Trophoblast cell (in vitro differentiated cells and primary cell): Measurements from ENCODE around the gene CELF4.

ENCODE experiments used
- DNase-seq, 2 donors: peaks; one replicate each; pipeline ENCODE4 v3.0.0-alpha.2; 2016
- H2AFZ ChIP-seq: 2 replicates; pipeline ENCODE4 v1.6.1; 2013; ENCODE audit warnings: low read length, moderate library complexity, mild to moderate bottlenecking; ENCODE audit not compliant: insufficient read depth, poor library complexity
- H2AK5ac ChIP-seq: 2 replicates; pipeline ENCODE4 v1.6.1; 2013; ENCODE audit warnings: mild to moderate bottlenecking, low read length
- H2BK120ac ChIP-seq: 2 replicates; pipeline ENCODE4 v1.6.1; 2013; ENCODE audit warnings: low read length, mild to moderate bottlenecking, moderate library complexity; ENCODE audit not compliant: insufficient read depth, poor library complexity
- H2BK12ac ChIP-seq: 2 replicates; pipeline ENCODE4 v1.6.1; 2013; ENCODE audit warnings: mild to moderate bottlenecking, low read length, moderate library complexity
- H2BK5ac ChIP-seq: 2 replicates; pipeline ENCODE4 v1.6.1; 2013; ENCODE audit warnings: low read length, low read depth, moderate library complexity, mild to moderate bottlenecking; ENCODE audit not compliant: poor library complexity
- H3K14ac ChIP-seq: 2 replicates; pipeline ENCODE4 v1.6.1; 2013; ENCODE audit warnings: mild to moderate bottlenecking, low read length
- H3K18ac ChIP-seq: 2 replicates; pipeline ENCODE4 v1.6.1; 2013; ENCODE audit warnings: mild to moderate bottlenecking, low read length
- H3K23ac ChIP-seq: 2 replicates; pipeline ENCODE4 v1.6.1; 2013; ENCODE audit warnings: low read length
- H3K27ac ChIP-seq: 2 replicates; pipeline ENCODE4 v1.5.1; 2013; ENCODE audit warnings: low read depth, mild to moderate bottlenecking, inconsistent platforms, low read length, moderate library complexity
- H3K27me3 ChIP-seq: 2 replicates; pipeline ENCODE4 v1.6.1; 2013; ENCODE audit warnings: inconsistent platforms, mild to moderate bottlenecking, low read length, moderate library complexity; ENCODE audit not compliant: insufficient read depth
- H3K36me3 ChIP-seq, 2 experiments: 1 replicate in 1 of 2; 2 replicates in 1 of 2; pipeline ENCODE4 v1.6.1; 2013; ENCODE audit warnings: low read length in 2 of 2, mild to moderate bottlenecking in 2 of 2, moderate library complexity in 1 of 2; ENCODE audit not compliant: insufficient read depth in 2 of 2, control insufficient read depth in 1 of 2
- H3K4ac ChIP-seq: 2 replicates; pipeline ENCODE4 v1.6.1; 2013; ENCODE audit warnings: low read depth, mild to moderate bottlenecking, low read length, moderate library complexity
- H3K4me1 ChIP-seq, 2 experiments: 1 replicate in 1 of 2; 2 replicates in 1 of 2; pipeline ENCODE4 v1.6.1; 2013; ENCODE audit warnings: low read length in 2 of 2, mild to moderate bottlenecking in 2 of 2, moderate library complexity in 1 of 2; ENCODE audit not compliant: insufficient read depth in 2 of 2, control insufficient read depth in 1 of 2
- H3K4me2 ChIP-seq: 2 replicates; pipeline ENCODE4 v1.6.1; 2013; ENCODE audit warnings: inconsistent platforms, mild to moderate bottlenecking, low read length, moderate library complexity
- H3K4me3 ChIP-seq: 2 replicates; pipeline ENCODE4 v1.5.1; 2013; ENCODE audit warnings: mild to moderate bottlenecking, low read depth, low read length, inconsistent platforms
- H3K79me1 ChIP-seq: one replicate; pipeline ENCODE4 v1.6.1; 2013; ENCODE audit warnings: low read length
- H3K79me2 ChIP-seq: 2 replicates; pipeline ENCODE4 v1.6.1; 2013; ENCODE audit warnings: low read length, mild to moderate bottlenecking; ENCODE audit not compliant: control insufficient read depth, insufficient read depth, poor library complexity
- H3K9ac ChIP-seq: 2 replicates; pipeline ENCODE4 v1.6.1; 2013; ENCODE audit warnings: mild to moderate bottlenecking, low read length
- H3K9me3 ChIP-seq: 2 replicates; pipeline ENCODE4 v1.6.1; 2013; ENCODE audit warnings: low read depth, mild to moderate bottlenecking, control low read depth, inconsistent platforms, low read length; ENCODE audit not compliant: insufficient read depth
- H4K12ac ChIP-seq: 2 replicates; pipeline ENCODE4 v1.6.1; 2013; ENCODE audit warnings: low read depth, mild to moderate bottlenecking, low read length, moderate library complexity
- H4K8ac ChIP-seq: 2 replicates; pipeline ENCODE4 v1.6.1; 2013; ENCODE audit warnings: low read depth, mild to moderate bottlenecking, low read length, moderate library complexity
- H4K91ac ChIP-seq: one replicate; pipeline ENCODE4 v1.6.1; 2013; ENCODE audit warnings: low read depth, mild to moderate bottlenecking, low read length, moderate library complexity
- WGBS: extraction: QIAGEN DNeasy Blood & Tissue Kit; methylation state at CpG from one replicate; pipeline ENCODE4 v1.1.7; 2013; ENCODE audit warnings: missing lambda C conversion rate; ENCODE audit not compliant: insufficient read length, insufficient coverage; ENCODE audit errors: extremely low coverage; 5-methylcytosine and 5-hydroxymethylcytosine counted together

CELF4 gene

DNA sequence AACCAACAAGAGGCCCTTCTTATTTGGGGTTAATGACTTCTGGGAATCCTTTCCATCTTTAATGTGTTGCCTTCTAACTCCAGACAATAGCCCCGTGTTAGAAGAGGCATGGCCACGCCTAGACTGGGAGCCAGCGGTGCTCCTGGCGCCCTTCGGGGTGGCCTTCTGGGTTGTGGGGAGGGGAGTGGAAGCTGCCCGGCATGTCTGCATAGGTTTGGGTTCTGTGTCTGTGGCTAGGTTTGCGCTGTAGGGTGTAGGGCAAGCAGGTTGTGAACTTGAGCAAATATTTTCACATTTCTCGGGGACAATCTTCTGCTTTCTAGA, 40.4 kb downstream of the CELF4 start:
- no peak for DNase-seq
- no peak overlapping the region for H2AFZ ChIP-seq
- no peak overlapping the region for H3K4ac ChIP-seq
- no peak overlapping the region for H4K12ac ChIP-seq
- H3K79me1 ChIP-seq: no peaks in the 10 kb centered on the region
- no CpG with 5 or more reads among the region's 8 CpGs for WGBS
- no peaks in the 10 kb centered on the region for H3K79me2 ChIP-seq
- H3K23ac ChIP-seq: no peak overlapping the region
- H3K9ac ChIP-seq: no peak overlapping the region
- no peak overlapping the region for H2BK120ac ChIP-seq
- no peak overlapping the region for H4K91ac ChIP-seq
- H3K14ac ChIP-seq: no peak overlapping the region
- H2BK12ac ChIP-seq: no peak overlapping the region
- H3K27me3 ChIP-seq: peaks cover 27% of the 10 kb centered on the region
- H2BK5ac ChIP-seq: no peak overlapping the region
- no peak overlapping the region for H3K18ac ChIP-seq
- H3K4me2 ChIP-seq: peak overlapping the region; percentile 60
- H3K4me1 ChIP-seq: peaks cover 5 to 8% of the 10 kb centered on the region in 2 experiments
- no peak overlapping the region for H3K27ac ChIP-seq
- H2AK5ac ChIP-seq: no peak overlapping the region
- no peaks in the 10 kb centered on the region for H3K36me3 ChIP-seq
- no peaks in the 10 kb centered on the region for H3K9me3 ChIP-seq
- H3K4me3 ChIP-seq: peak overlapping the region; percentile 4
- no peak overlapping the region for H4K8ac ChIP-seq

DNA sequence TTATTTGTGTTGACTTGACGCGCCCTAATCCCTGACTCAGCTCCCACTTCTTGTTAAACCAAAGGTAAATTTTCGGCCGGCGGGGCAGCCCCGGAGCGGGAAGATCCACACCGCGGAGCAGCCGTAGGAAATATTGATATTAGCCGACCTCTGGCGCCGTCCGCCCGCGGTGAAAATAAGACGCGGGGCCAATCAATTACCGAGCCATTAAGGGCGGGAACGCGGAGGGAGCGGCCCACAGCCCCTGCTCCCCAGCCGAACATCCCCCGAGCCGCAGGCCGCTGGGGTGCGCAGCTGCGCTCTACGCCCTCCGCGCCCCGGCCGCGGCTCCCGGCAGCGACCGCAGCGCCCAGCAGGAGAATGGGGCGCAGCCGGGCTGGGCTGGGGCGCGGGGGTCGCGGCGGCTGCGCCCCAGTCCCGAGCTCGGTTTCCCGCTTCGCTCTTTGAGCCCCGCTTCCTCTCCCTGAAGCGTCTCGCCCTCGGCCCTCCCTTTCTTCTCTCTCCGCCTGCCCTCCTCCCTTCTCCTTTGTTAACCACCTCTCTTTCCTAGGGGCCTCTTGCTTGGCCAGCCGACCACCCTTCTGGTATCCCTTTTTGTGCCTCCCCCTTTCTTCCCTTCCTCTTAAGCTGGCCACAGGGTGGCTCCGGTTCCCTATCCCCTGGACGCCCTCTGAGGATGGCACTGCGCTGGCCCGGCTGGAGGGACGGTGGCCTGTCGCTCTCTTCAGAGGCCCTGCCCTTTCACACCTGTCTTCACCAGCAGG, 40.9 kb downstream of the CELF4 start:
- Histone ChIP-seq H2AK5ac (no peak overlapping the region), H2BK120ac (no peak overlapping the region), H3K36me3 (no peaks in the 10 kb centered on the region), H3K9ac (no peak overlapping the region), H2AFZ (peak overlapping the region; percentile 26), H2BK5ac (no peak overlapping the region), H4K91ac (no peak overlapping the region), H3K18ac (no peak overlapping the region), H3K4me2 (peak overlapping the region; percentile 60), H3K79me1 (no peaks in the 10 kb centered on the region), H3K4ac (no peak overlapping the region), H4K8ac (no peak overlapping the region), H3K4me1 (peaks cover 5 to 8% of the 10 kb centered on the region in 2 experiments), H3K23ac (no peak overlapping the region), H3K9me3 (no peaks in the 10 kb centered on the region), H3K27ac (no peak overlapping the region), H3K79me2 (no peaks in the 10 kb centered on the region), H3K4me3 (peak overlapping the region; percentile 16), H2BK12ac (no peak overlapping the region), H3K14ac (no peak overlapping the region), H3K27me3 (peaks cover 27% of the 10 kb centered on the region), H4K12ac (no peak overlapping the region)
- no peak for DNase-seq
- no CpG with 5 or more reads among the region's 63 CpGs for WGBS

- peak overlapping the region; percentile 60 for H3K4me2 ChIP-seq
- H4K8ac ChIP-seq: no peak overlapping the region
- H3K9ac ChIP-seq: no peak overlapping the region
- H3K14ac ChIP-seq: no peak overlapping the region
- no peak for DNase-seq
- no peak overlapping the region for H3K4me3 ChIP-seq
- H3K79me1 ChIP-seq: no peaks in the 10 kb centered on the region
- WGBS: no CpG with 5 or more reads among the region's 10 CpGs
- H2BK5ac ChIP-seq: no peak overlapping the region
- H3K27ac ChIP-seq: no peak overlapping the region
- no peak overlapping the region for H3K4ac ChIP-seq
- no peak overlapping the region for H3K23ac ChIP-seq
- no peak overlapping the region for H3K18ac ChIP-seq
- H3K9me3 ChIP-seq: no peaks in the 10 kb centered on the region
- peaks cover 5 to 8% of the 10 kb centered on the region in 2 experiments for H3K4me1 ChIP-seq
- H3K36me3 ChIP-seq: no peaks in the 10 kb centered on the region
- H2BK12ac ChIP-seq: no peak overlapping the region
- no peak overlapping the region for H2AFZ ChIP-seq
- H3K79me2 ChIP-seq: no peaks in the 10 kb centered on the region
- H4K91ac ChIP-seq: no peak overlapping the region
- no peak overlapping the region for H2BK120ac ChIP-seq
- peaks cover 27% of the 10 kb centered on the region for H3K27me3 ChIP-seq
- no peak overlapping the region for H4K12ac ChIP-seq
- no peak overlapping the region for H2AK5ac ChIP-seq
These were observed 41.5 kb downstream of the CELF4 start for GRCh38 chr18:37524139-37524497.

- Histone ChIP-seq H3K27ac (no peak overlapping the region), H3K4me3 (no peak overlapping the region), H2BK120ac (no peak overlapping the region), H2BK5ac (no peak overlapping the region), H3K23ac (no peak overlapping the region), H3K4ac (no peak overlapping the region), H3K14ac (no peak overlapping the region), H3K18ac (no peak overlapping the region), H4K91ac (no peak overlapping the region), H3K4me2 (no peak overlapping the region), H3K36me3 (no peaks in the 10 kb centered on the region), H2AK5ac (no peak overlapping the region), H2AFZ (no peak overlapping the region), H4K12ac (no peak overlapping the region), H2BK12ac (no peak overlapping the region), H3K9me3 (no peaks in the 10 kb centered on the region), H3K27me3 (peaks cover 27% of the 10 kb centered on the region), H3K79me1 (no peaks in the 10 kb centered on the region), H4K8ac (no peak overlapping the region), H3K79me2 (no peaks in the 10 kb centered on the region), H3K4me1 (peaks cover 5 to 8% of the 10 kb centered on the region in 2 experiments), H3K9ac (peak overlapping the region; percentile 28)
- no CpG with 5 or more reads among the region's 19 CpGs for WGBS
- no peak for DNase-seq
These were observed 43.8 kb downstream of the CELF4 start for GRCh38 chr18:37521510-37522465.
